Thyroid gland (tissue), 4 donors: Measurements from ENCODE around the gene TMEM117. TPM values are rescaled to one million over a fixed set of nuclear protein-coding genes. Genes with fewer than 3 reads are reported as not detected.

Experiments used
- DNase-seq, 2 donors: peaks; one replicate each; pipeline ENCODE4 v3.0.0-alpha.2; 2019
- H3K27ac ChIP-seq, 3 donors: fragments of 200-600 bp; sonication (generic); 1 replicate in 2 of 3; 2 replicates in 1 of 3; pipeline ENCODE4 v1.5.1; 2016 to 2019; ENCODE audit warnings: mild to moderate bottlenecking in 1 of 3, moderate library complexity in 1 of 3
- H3K27me3 ChIP-seq: fragments of 200-600 bp; sonication (generic); one replicate; pipeline ENCODE4 v1.5.1; 2019
- H3K36me3 ChIP-seq, 2 donors: fragments of 200-600 bp; sonication (generic); one replicate each; pipeline ENCODE4 v1.5.1; 2016 to 2019
- H3K4me1 ChIP-seq, 2 donors: fragments of 200-600 bp; sonication (generic); one replicate each; pipeline ENCODE4 v1.5.1; 2017 to 2019
- H3K4me3 ChIP-seq, 3 donors: fragments of 200-600 bp; sonication (generic); replicated peaks in 1 of 3; 1 replicate in 2 of 3; 2 replicates in 1 of 3; pipeline ENCODE4 v1.5.1; 2016; ENCODE audit warnings: mild to moderate bottlenecking in 1 of 3
- H3K9me3 ChIP-seq: fragments of 200-600 bp; sonication (generic); one replicate; pipeline ENCODE4 v1.5.1; 2017
- CTCF ChIP-seq, 6 experiments: fragments of 200-600 bp in 3 of 6; fragments of 450-650 bp in 3 of 6; sonication (generic) in 3 of 6; IDR thresholded peaks; one replicate each; pipeline ENCODE4 v1.5.1; 2016 to 2019; ENCODE audit warnings: antibody characterized with exemption in 6 of 6, mild to moderate bottlenecking in 2 of 6, inconsistent platforms in 1 of 6, moderate library complexity in 1 of 6
- POLR2A ChIP-seq, 2 donors: fragments of 450-650 bp; IDR thresholded peaks; one replicate each; pipeline ENCODE4 v1.6.1; 2017; ENCODE audit warnings: antibody characterized with exemption in 2 of 2, mild to moderate bottlenecking in 2 of 2, moderate library complexity in 1 of 2
- WGBS, 2 donors: methylation state at CpG; one replicate each; pipeline ENCODE4 v1.1.5; 2017; 5-methylcytosine and 5-hydroxymethylcytosine counted together
- intact Hi-C: fragments of 100-400 bp; cut with DNase I; formaldehyde crosslinking; loops from one replicate; pipeline ENCODE4 v1.15.1; 2023
- total RNA-seq, 4 donors: library from RNA; depleted of rRNA; stranded (reverse); fragments of >200 nt; gene quantifications; one replicate each; pipeline ENCODE4 v1.2.3, GENCODE V29; 2016

Gene TMEM117
- total RNA-seq, 4 donors from 2014 or later, result 18.9 to 32.4 (median 24.7) TPM

GRCh38 chr12:44286821-44287505 is 451.1 kb downstream of the TMEM117 start:
- Histone ChIP-seq H3K27ac (no peak overlapping the region), H3K27me3 (no peaks in the 10 kb centered on the region), H3K4me1 (no peaks in the 10 kb centered on the region), H3K36me3 (no peaks in the 10 kb centered on the region), H3K4me3 (no peak overlapping the region), H3K9me3 (no peaks in the 10 kb centered on the region)
- TF ChIP-seq POLR2A (IDR thresholded peaks at IDR 0.05), result no peak
- TF ChIP-seq CTCF (IDR thresholded peaks at IDR 0.05), result no peak
- intact Hi-C loops, result no loop called here
- no peak for DNase-seq
- WGBS, 2 donors, result 75 to 81% methylated on average over 2 of the region's 2 CpGs

GRCh38 chr12:44287545-44287944 is 451.7 kb downstream of the TMEM117 start:
- TF ChIP-seq CTCF (IDR thresholded peaks at IDR 0.05) (no peak), POLR2A (IDR thresholded peaks at IDR 0.05) (no peak)
- intact Hi-C loops, result no loop called here
- no peaks in the 10 kb centered on the region for H3K9me3 ChIP-seq
- no peaks in the 10 kb centered on the region for H3K4me1 ChIP-seq
- H3K36me3 ChIP-seq, result no peaks in the 10 kb centered on the region
- H3K27ac ChIP-seq, result no peak overlapping the region
- no peak for DNase-seq
- no peak overlapping the region for H3K4me3 ChIP-seq
- H3K27me3 ChIP-seq, result no peaks in the 10 kb centered on the region

- Histone ChIP-seq H3K27ac (no peak overlapping the region), H3K36me3 (no peaks in the 10 kb centered on the region), H3K27me3 (no peaks in the 10 kb centered on the region), H3K9me3 (no peaks in the 10 kb centered on the region), H3K4me1 (no peaks in the 10 kb centered on the region), H3K4me3 (no peak overlapping the region)
- TF ChIP-seq POLR2A (IDR thresholded peaks at IDR 0.05) (no peak), CTCF (IDR thresholded peaks at IDR 0.05) (no peak)
- intact Hi-C loops, result no loop called here
- no peak for DNase-seq
- WGBS, 2 donors, result 88 to 90% methylated on average over 1 of the region's 1 CpG
Observed at GRCh38 chr12:44294649-44295048, 458.8 kb downstream of the TMEM117 start.

- Histone ChIP-seq H3K27ac (no peak overlapping the region), H3K36me3 (no peaks in the 10 kb centered on the region), H3K4me1 (no peaks in the 10 kb centered on the region), H3K9me3 (no peaks in the 10 kb centered on the region), H3K4me3 (no peak overlapping the region), H3K27me3 (no peaks in the 10 kb centered on the region)
- intact Hi-C loops, result no loop called here
- TF ChIP-seq CTCF (IDR thresholded peaks at IDR 0.05) (no peak), POLR2A (IDR thresholded peaks at IDR 0.05) (no peak)
- DNase-seq, result no peak
- WGBS, 2 donors, result 90 to 97% methylated on average over 4 of the region's 4 CpGs
Observed at GRCh38 chr12:44295958-44296623, 460.2 kb downstream of the TMEM117 start.

GRCh38 chr12:44296624-44297197 is 460.8 kb downstream of the TMEM117 start:
- no peak for DNase-seq
- Histone ChIP-seq H3K4me1 (no peaks in the 10 kb centered on the region), H3K9me3 (no peaks in the 10 kb centered on the region), H3K36me3 (no peaks in the 10 kb centered on the region), H3K27me3 (no peaks in the 10 kb centered on the region), H3K27ac (no peak overlapping the region), H3K4me3 (no peak overlapping the region)
- intact Hi-C loops, result no loop called here
- no peak for TF ChIP-seq CTCF (IDR thresholded peaks at IDR 0.05)
- no peak for TF ChIP-seq POLR2A (IDR thresholded peaks at IDR 0.05)
- 88 to 94% methylated on average over 4 of the region's 4 CpGs for WGBS, 2 donors
